GM19328 (cell line): Measurements from ENCODE around the gene UTY.
"Not testable (repeated sequence)": the region's sequence is repeated elsewhere in the genome, so short reads cannot be mapped to it uniquely, and the experiment has no call there.

ENCODE experiments used
- ATAC-seq: cut with Tn5 transposase; IDR thresholded peaks from one replicate; pipeline ENCODE4 v1.9.1; 2021; ENCODE audit warnings: mild to moderate bottlenecking, moderate library complexity; ENCODE audit not compliant: unreplicated experiment

The UTY gene

DNA sequence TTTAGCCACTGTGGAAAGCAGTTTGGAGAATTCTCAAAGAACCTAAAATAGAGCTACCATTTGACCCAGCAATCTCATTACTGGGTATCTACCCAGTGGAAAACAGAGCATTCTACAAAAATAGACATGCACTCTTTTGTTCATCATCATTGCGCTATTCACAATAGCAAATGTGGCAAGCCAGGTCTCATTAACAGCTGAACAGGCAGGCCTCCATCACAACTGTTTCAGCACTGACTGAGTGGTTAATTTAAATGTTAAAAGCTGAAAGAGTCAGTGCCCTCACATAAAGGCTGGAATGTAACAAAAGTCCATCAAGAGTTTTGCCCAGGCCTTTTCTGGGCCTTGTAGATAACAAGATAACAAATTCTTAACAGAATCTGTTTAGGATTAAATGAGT lies 166.9 kb downstream of the UTY start:
- ATAC-seq: no peak

DNA sequence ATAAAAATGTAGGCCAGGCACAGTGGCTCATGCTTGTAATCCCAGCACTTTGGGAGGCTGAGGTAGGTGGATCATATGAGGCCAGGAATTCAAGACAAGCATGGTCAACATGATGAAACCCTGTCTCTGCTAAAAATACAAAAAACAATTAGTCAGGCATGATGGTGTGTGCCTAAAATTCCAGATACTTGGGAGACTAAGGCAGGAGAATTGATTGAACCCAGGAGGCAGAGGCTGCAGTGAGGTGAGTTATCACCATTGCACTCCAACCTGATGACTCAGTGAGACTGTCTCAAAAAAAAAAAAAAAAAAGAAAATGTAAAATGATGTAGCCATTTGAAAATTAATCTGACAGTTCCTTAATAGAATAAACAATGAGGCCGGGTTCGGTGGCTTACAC lies 171.9 kb downstream of the UTY start:
- no peak for ATAC-seq

DNA sequence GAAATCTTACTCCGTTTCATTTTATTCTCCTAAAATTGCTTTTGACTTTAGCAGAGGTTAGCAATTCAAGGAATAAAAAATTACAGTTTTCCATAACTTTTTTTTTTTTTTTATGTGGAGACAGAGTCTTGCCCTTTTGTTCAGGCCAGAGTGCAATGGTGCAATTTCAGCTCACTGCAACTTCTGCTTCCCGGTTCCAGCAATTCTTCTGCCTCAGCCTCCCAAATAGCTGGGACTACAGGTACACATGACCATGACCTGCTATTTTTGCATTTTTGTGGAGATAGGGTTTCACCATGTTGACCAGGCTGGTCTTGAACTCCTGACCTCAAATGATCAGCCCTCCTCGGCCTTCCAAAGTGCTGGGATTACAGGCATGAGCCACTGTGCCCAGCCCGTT lies 179.0 kb downstream of the UTY start:
- no peak for ATAC-seq

DNA sequence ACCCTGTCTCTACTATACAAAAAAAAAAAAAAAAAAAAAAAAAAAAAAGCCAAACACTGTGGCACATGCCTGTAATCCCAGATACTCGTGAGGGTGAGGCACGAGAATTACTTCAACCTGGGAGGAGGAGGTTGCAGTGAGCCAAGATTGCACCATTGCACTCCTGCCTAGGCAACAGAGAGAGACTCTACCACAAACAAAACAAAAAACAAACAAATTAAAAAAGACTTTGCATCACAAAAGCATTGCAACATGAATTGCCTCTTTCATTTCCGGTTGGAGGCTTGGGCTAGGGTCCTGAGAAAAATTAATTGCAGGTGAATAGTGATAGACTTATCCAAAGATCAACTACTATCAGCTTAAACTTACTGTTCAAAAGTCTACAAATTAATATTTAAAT lies 180.4 kb downstream of the UTY start:
- ATAC-seq: no peak

DNA sequence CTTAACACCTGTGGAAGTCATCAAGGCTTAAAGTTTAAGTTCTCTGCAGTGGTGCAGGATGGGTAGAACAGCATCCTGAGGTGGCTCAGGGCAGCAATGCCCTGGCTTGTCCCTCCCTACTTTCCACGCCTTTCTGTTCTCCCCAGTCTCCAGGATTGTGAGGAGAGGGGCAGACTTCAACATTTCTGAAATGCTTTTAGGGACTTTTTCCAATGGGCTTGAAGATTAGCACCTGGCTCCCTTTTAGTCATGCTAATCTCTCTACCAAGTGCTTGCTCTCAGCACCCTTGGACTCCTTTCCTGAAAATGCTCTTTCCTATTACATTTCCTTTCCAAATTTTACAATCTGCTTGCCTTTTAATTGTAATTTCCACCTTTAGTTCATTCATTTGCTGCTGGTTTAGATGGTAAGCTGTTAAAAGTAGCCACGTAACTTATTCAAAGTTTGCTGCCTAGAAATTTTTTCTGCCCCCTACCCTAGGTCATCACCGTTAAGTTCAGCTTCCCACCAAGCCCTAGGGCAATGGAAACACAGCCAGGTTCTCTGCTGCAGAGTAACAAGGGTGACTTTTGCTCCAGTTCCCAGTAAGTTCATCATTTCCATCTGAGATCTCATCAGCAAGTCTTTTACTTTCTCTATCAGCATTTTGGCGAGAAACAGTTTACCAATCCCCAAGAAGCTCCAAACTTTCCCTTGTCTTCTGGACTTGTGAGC lies 183.5 kb downstream of the UTY start:
- no peak for ATAC-seq

DNA sequence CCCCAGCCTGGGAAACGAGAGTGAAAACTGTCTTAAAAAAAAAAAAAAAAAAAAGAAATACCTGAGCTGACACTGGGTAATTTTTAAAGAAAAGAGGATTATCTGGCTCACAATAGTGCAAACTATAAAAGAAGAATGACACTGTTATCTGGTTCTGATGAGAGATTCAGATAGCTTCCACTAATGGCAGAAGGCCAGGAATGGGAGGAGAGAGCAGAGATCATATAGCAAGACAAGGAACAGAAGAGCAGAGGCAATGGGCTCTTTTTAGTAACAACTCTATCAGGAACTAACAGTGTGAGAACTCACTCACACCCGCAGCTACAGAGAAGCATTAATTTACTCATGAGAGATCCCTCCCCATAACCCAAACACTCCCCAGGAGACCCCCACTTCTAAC lies 184.8 kb downstream of the UTY start:
- ATAC-seq: no peak

DNA sequence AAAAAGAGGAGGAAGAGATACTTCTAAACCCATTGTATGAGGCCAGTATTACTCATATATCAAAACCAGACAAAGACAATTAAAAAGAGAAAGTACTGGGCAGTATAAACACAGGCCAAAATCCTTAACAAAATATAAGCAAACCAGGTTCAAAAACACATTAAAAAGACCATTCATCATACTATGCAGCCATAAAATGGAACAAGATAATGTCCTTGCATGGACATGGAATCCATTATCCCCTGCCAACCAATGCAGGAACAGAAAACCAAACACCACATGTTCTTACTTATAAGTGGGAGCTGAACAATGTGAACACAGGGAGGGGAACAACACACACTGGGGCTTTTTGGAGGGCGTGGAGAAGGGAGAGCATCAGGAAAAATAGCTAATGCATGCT lies 188.6 kb downstream of the UTY start:
- no peak for ATAC-seq

DNA sequence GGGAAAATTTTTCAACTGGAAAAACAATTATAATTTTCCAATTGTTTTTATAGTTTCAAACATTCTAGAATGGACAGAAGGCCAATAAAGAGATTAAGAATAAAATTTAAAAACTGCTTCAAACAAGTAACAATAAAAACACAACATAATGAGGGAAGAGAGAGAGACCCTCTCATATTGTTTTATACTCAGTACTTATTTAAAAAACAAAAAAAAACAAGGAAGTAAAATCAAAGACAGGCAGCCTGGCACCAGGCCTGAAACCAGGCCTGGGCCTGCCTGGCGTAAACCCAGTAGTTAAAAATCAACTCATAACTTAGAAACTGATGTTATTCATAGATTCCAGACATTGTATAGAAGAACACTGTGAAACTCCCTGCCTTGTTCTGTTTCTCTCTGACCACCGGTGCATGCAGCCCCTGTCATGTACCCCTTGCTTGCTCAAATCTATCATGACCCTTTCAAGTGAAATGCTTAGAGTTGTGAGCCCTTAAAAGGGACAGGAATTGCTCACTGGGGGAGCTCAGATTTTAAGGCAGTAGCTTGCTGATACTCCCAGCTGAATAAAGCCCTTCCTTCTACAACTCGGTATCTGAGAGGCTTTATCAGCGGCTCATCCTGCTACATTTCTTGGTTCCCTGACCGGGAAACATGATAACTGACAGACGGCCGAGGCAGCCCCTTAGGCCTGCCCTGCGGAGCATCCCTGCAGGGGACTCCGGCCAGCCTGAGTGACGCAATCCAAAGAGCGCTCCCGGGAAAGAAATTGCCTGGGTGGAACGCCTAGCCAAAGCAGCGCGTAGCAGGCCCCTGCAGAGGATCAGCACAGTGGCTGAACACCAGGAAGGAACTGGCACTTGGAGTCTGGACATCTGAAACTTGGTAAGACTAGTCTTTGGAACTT lies 197.4 kb downstream of the UTY start:
- not testable (repeated sequence) for ATAC-seq

DNA sequence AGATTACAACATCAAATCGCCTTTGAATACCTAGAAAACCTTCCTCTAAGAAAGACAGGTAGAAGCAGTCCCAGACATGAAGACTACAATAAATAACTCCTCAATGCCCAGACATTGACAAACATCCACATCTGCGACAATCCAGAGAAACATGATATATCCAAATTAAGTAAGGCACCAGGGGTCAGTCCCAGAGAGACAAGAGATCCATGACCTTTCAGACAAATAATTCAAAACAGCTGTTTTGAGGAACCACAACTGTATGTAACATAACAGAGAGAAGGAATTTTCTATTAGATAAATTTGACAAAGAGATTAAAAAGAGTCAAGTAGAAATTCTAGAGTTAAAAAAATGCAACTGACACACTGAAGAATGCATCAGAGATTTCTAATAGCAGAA lies 200.3 kb downstream of the UTY start:
- ATAC-seq: no peak

DNA sequence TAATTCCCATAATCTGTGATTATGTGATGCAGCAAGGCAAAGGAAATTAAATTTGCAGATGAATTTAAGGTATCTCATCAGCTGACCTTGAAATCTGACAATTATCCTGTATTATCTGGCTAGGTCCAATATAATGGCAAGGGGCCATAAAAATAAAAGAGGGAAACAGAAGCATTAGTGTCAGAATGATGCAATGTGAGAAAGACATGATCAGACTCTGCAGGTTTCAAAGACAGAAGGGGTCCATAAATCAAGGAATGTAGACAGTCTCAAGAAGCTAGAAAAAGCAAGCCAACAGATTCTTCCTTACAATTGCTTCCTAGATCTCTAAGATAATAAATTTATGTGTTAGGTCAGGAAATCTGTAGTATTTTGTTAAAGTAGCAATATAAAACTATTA lies 208.1 kb downstream of the UTY start:
- no peak for ATAC-seq

DNA sequence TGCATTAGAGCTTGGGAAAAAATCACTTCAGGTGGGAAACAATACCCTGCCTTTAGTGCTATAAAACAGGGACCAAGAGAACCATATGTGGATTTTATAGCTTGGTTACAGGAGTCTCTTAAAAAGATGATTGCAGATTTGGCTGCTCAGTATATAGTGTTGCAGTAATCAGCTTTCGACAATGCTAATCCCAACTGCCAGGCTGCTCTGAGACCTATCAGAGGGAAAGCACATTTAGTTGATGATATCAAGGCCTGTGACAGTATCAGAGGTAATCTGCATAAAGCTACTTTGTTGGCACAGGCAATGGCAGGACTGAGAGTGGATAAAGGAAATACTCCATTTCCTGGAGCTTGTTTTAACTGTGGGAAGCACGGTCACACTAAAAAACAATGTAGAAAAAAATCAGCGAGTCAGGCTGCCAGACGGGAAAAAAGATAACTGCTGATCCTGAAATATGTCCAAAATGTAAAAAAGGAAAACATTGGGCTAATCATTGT lies 225.8 kb downstream of the UTY start:
- ATAC-seq: not testable (repeated sequence)

DNA sequence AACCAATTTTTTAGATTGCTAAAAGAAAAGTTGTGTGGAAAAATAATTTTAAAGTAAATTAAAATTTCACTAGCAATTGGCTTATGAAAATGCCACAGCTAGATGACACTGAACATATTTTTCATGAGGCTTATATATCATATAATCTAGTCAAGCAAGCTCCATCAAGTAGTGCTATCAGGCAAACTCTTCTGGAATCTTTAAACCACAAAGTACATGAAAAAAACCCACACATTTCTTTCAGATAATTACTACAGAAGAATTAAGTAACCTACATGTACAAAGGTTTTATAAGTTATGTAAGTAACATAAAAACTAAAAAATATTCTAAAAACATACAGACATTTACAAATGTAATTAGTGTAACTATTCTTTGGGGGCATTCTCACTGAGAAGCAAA lies 229.4 kb downstream of the UTY start:
- no peak for ATAC-seq

DNA sequence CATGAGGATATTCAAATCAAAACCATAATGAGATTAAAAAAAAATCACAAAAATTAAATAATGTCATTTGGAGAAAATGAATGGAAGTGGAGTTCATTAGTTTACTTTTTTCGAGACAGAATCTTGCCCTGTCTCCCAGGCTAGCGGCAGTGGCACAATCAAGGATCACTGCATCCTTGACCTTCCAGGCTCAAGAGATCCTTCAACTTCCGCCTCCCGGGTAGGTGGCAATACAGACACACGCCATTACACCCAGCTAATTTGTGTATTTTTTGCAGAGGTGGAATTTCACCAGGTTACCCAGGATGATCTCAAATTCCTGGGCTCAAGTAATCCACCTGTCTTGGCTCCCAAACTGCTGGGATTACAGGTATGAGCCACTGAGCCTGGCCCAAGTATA lies 236.1 kb downstream of the UTY start:
- ATAC-seq: no peak

DNA sequence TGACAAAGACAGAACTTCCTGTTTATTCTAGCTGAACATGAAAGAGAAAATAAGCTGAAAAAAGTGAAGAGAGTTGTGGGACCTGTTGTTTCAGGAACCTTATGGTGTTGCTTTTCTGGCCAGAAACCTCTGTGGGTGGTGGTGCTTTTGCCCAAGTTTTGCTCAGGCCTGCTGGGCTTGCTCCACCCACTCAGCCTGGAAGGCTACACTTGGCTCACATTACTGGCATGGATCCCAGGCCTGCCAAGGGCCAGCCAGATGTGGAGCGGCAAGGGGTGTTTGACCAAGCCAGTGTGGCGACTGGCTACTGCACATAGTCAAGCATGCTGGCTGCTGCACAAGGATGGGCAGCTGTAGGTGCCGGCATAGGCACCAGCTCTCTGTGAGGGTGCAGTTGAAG lies 245.9 kb downstream of the UTY start:
- no peak for ATAC-seq

DNA sequence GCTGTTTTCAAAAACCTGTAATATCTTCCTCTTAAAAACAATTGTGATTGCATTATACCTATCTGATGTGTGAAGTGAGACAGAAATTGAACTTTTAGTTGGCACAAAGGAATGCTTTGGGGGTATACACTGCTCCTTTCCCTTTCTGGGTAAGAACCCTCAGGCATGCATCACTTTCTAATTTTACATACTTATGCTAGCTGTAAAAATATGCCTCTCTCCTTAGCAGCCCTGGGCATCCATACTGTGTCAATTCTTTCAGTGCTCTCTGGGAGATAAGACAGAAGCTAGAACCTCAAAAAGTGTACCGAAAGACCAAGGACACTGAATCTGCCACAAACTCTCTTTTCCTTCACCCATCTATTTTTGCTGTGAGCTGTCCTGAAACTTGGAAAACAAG lies 246.7 kb downstream of the UTY start:
- no peak for ATAC-seq

DNA sequence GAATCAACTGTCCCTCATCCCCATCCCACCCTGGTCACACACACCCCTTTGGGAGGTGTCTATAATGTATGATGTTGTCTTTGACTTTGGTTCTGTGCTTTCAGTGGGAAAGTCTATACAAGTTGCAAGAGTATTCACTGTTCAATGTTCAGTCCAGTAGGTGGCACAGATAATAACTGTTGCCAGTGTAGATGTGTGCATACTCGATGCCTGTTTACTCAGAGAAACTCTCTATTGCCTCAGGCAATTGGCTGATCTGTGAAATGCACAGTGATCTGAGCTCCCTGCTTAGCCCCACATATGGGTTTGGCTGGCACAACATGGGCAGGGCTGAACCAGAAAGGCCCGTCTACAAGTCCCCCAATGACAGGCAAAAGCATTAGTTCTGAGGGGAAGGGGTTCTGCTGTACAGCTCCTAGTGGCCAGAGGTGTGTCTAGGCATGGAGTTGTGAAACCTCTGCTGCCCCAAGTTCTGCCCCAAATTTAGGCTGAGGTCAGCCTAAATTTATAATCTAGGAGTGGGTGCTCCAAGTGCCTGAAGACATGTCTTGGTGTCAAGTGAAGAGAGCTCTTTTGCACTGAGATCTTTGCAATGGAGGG lies 252.4 kb downstream of the UTY start:
- ATAC-seq: no peak

DNA sequence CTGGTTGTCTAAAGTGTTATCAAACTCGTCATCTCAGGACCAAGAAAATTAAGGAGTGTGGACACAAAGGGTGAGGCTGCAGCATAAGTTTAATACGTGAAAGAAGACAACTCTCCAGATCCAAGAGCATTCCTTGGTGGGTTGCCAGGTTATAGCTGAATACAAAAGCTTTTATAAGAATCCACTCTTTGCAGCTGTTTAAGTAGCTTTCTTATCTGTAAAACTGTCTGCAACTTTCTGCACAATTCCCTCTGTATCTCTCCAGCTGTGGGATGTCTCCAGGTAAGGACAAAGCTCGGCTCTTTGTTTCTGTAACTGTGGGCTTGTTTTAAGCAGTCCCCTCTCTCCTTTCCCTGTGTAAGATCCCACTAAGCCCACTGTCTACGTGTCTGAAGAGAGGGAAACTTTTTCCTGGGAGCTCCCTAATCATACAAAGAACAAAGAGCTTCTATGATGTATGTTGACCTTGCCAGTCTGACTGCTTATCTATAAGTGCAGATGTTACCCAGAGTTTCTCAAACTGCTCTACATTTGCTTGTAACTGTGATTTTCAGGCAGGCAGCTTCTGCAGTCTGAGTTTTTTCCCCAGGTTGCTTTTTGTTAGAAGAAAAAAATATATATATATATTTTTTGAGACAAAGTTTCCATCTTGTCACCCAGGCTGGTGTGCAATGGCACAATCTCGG lies 268.7 kb downstream of the UTY start:
- no peak for ATAC-seq

DNA sequence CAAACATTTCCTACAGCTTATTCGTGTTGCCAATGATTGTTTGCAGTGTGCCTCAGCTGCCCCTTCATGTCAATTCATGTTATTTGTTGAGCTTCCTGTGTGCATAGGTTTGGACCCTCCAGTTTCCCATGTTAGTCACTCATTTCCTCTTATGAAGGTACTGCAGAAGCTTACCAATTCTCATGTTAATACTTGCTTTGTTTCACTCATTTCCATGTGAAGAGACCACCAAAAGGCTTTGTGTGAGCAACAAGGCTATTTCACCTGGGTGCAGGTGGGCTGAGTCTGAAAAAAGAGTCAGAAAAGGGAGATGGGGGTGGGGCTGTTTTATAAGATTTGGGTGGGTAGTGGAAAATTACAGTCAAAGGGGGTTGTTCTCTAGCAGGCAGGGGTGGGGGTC lies 274.6 kb downstream of the UTY start:
- no peak for ATAC-seq
